ENCODE data around the gene FRMD5.
A peak's percentile ranks its signal among the peaks of the same experiment; 100 is the strongest.
"Not testable (repeated sequence)": the region's sequence is repeated elsewhere in the genome, so short reads cannot be mapped to it uniquely, and the experiment has no call there.

The FRMD5 gene

DNA sequence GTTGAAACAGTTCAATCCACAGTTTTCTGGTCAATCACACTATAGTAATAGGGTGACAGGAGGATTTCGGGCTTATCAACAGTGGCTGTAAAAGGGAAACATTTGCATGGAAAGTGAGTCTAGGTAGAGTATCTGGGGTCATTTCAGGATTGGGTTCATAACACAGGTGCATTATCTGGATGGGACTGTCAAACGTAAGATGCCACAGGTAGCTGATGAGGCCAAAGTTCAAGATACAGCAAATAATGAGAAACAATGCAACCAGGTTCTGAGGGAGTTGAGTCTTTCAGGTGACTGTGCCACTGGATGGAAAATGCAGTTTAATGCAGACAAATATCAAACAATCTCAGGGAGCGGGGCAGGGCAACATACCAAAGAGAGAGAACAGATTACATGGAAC is 306.0 kb downstream of the FRMD5 start:
- DNase-seq (ENCODE audit: low spot score), result no peak

DNA sequence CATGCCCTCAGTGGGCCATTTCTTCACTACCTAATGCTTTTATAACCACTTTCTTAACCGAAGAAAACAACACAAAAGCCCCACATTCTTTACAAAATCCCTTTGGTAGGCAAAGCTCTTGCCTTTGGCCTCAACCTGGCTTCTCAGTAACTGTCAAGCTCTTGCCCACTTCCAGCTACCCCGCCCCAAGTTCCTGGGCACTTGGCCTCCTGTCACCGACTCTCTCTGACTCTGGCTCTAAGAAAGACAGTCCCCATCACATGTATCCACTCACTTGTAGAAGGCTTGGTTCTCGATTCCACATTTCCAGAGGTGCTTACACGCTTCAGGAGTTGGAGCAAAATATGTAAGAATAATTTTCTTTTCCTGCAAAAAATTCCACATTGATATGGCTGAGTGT is 307.2 kb downstream of the FRMD5 start:
- DNase-seq (ENCODE audit: low spot score), result no peak

DNA sequence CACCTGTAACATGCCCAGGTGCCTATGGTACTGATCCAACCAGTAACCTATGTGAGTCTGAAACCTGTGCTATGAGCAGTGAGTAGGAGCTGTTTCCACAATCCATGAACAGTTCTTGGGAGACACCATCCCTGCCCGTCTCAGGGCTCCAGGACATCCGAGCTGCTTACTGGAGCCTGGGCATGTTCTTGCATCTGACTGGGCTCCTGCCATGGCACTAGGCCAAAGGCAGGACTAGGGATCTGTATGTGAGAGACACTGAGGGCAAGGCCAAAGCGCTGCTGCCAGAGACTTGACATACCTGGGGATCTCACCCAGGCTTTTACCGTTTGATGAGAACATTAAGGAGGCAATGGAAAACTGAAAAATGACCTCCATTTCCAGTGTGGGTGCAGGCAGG is 308.5 kb downstream of the FRMD5 start:
- no peak for DNase-seq (ENCODE audit: low spot score)

DNA sequence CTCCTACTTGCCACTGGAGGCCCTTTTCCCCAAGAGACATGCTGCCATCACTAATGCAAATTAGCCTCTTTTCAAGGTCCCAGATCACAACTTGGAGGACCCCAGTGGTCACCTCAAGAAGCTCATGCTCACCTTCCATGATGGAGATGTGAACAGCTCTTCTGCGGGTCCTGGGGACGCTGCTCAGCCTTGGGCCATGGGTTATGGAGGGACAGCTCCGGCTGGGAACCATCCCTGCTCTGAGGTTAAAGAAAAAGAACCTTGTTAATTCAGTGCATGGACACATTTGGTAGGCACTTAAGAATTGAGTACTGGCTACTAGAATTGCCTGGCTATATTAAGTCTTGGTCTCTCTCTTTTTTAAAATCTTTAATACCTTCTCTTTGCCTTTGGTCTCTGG is 311.5 kb downstream of the FRMD5 start:
- DNase-seq (ENCODE audit: low spot score), result no peak

DNA sequence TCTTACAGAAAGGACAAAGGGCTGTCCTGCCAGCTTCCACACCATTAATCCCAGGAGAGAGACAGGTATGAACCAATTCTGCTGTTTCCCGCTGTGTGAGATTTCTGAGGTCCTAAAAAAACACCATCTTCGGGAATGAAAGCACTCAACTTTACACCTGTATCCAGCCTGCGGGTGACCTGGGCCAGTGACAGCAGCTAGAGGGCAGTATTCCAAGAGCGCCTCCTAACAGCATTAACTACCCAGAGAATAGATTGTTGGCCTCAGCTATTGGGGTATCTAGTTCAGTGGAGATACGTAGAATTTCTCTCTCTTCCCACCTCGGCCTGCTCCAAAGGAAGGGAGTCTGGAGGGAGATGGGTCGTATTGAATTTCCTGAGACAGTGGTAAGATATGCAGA is 313.1 kb downstream of the FRMD5 start:
- no peak for DNase-seq (ENCODE audit: low spot score)

DNA sequence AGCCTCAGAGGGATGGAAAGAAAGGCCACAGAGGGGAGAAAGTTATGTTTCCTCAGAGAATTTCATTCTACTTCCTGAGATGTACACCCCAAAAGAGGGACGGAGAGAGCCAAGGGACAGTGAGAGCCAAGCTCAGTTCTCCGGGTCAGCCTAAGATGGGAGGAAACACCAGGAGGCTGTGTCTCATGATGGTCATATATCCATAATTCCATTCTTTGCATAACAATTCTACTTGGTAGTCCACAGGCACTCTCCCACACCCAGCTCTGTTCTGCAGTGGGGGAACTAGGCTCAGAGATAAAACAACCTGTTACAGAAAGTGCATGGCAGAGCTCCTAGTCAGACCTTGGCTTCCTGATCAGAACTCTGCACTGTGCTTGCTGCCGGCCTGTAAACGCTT is 313.8 kb downstream of the FRMD5 start:
- DNase-seq (ENCODE audit: low spot score), result no peak

DNA sequence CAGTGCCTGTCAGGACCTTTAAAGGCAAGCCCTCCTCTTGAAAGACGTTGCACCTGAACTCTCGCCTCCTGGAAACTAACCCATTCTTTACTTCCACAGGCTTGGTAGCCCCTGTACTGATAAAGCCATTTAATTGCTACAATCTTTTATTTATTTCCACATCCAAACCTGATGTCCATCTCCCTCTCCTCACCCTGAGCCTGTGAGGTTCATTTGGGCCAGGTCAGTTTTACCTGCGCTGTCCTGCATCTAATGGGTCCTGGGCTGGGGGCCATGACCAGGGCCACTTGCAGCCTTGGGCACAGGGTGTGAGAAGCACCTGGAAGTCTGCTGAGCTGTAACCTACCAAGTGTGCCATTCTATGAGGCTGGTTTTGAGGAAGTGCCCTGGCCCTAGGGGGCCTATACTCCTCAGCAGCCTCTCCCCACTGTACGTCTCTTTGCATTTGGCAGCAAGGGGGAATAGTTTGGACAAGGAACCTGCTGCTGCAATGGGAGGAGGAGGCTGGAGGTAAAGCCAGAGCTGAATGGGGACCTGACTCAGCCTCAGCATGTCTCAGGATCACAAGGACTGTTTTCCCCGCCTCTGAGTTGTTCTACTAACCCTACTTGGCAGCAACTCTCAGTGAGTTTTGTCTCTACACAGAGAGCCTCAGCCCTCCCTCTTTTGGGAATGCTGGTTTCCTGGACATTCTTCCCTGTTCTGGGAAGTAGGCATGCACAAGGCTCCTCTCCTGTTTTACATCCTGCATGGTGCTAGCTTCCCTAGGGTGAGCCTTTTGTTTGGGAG is 314.5 kb downstream of the FRMD5 start:
- no peak for DNase-seq (ENCODE audit: low spot score)

DNA sequence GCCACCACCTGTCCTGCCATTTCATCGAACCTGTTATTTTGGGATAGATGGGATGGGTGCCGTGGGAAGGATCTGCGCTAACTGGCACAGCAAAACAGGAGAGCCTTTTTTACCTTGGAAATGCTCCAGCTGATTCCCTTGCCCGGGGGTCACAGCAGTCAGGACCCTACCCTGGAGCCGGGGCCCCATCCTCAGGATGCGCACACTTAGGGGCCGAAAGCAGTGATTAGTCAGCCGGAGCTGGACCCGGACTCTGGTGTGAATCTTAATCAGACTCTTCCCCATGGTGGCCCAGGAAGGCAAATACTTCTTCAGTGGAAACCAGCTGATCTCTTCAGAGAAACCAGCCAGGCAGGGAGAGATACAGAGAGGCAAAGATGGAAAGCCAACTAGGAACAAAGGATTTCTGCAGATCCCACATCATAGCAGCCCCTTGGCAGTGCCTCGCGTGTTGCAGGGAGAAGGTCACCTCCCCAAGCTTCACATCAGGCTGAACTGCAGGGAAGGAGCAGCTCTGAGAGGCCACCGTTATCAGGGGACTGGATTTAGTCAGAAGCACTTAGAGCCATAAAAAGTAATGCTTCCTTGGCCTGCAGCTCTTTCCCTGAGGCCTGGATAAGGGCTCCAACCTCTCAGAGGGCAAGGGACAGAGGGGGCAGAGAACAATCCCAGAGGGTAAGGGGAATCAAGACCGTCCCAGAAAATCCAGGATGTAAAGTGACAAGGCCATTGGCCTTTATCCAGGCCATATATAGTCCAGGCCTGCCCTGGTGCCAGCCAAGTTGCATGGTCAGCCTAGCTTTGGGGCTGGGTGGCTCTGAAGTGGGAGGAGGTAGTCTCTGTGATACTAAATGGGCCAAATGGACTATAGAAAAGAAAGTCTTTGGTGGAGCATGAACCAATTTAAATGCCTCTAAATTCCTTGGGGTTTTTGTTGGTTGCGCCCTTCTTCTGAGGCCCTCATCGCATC is 315.4 kb downstream of the FRMD5 start:
- no peak for DNase-seq (ENCODE audit: low spot score)

DNA sequence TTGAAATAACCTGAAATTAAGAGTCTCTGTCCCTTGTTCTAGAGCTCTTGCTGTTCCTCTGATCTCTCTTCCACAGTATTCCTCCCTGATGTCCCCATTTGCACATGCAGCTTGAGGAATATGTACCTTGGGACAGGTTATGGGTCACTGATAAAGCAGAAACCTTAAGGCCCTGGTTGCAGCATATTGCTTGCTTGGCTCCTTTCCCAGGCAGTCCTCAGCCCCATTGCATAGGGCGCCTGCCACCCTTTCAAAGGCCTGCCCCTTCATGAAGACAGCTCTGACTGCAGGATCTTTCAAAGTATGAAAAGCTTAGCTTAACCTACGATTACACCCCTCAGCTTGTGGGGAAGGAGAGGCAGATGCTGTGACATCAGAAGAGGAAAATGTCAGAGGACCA is 316.6 kb downstream of the FRMD5 start:
- DNase-seq (ENCODE audit: low spot score), result no peak

DNA sequence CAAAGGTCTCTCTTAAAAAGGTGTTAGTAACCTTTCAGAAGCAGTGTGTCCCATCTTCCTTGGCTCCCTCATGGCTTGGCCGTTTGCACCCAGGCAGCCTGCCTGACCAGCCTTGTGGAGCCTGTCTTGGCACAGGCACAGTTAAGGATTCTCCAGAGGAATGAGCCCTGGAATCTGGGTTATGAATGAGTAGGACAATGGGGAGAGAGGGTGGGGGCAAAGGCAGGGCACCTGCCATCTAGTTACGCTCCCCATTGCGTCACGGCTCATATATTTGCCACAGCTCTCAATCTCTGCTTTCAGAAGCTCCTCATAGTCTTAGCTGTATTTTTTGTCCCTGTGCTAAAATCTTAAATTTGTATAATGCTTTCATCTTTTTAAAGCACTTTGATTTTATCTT is 317.7 kb downstream of the FRMD5 start:
- no peak for DNase-seq (ENCODE audit: low spot score)

DNA sequence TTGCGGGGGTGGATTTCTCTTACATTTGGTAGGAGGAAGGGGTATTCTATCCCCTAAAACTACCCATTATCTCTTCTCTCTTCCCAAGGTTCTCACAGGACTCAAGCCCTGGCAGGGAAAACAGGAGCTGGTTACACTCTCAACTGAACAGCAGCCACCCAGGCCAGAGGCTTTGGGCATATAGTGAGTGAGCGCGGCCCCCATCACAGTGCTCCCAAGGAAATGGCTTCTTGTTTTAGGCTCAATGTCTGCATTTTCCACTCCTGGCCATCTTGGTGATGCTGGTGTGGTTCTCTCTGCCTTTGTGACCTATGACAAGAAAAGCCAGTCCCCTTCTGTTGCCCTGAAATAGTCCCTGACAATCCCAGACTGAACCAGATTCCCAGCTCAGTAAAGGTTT is 318.2 kb downstream of the FRMD5 start:
- no peak for DNase-seq (ENCODE audit: low spot score)

DNA sequence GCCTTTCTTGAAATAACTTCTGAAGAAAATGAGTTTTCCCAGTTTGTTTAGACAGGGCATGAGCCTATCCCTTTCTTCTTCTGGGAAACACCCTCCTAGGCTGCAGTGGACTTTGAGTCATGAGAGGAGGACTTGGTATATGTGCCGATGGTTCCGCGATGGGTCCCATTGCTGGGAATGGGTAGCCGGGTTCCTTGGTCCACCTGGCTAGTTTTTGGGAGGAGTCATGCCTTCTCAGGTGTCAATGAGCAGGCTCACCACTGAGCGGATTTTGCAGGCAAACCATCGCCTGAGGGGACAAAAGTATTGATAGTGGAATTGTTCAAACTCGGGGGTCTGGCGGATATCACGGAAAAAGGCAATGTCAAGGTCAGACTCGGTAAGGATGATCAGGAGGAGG is 321.4 kb downstream of the FRMD5 start:
- no peak for DNase-seq (ENCODE audit: low spot score)

DNA sequence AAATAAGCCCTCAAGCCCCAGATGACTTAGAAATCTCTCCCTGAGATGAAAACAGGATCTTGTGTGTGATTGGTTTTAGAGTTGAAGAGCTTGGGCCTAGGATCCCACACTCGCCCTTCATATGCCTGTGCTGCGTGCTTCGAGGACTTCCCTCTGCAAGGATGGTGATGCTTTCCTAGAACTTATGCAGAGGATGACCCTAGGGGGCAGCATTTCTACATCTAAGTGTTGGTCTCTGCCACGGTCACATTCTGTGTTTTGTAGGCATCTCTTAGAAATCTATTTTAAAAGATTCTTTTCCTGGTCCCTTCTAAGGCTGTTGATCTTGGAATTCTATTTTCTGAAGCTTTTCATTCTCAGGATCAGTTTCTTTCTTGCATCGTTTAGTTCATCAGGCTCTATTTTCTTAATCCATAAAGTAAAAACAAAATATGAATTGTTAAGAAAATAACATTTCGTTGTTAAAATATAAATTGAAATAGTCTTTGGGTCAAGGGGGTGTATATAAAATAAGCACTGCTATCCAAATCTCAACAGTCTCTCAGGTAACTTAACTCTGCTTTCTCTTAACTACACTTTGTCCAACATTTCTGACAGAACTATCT is 322.6 kb downstream of the FRMD5 start:
- DNase-seq (ENCODE audit: low spot score), result peak; percentile 69

DNA sequence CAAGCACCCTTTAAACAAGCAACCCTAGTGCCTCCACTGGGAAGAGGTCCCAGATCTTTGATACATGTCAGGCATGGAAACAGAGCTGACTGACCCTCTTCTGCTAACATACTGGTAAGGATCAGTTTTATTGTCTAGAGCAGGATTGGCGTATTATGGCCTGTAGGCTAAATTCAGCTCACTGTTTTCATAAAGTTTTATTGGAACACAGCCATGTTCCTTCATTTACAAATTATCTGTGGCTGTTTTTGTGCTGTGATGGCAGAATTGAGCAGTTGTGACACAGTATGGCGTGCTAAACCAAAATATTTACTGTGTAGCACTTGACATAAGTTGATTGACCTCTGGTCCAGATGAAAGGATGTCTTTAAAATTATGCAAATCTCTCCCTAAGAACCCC is 323.2 kb downstream of the FRMD5 start:
- DNase-seq (ENCODE audit: low spot score), result no peak

DNA sequence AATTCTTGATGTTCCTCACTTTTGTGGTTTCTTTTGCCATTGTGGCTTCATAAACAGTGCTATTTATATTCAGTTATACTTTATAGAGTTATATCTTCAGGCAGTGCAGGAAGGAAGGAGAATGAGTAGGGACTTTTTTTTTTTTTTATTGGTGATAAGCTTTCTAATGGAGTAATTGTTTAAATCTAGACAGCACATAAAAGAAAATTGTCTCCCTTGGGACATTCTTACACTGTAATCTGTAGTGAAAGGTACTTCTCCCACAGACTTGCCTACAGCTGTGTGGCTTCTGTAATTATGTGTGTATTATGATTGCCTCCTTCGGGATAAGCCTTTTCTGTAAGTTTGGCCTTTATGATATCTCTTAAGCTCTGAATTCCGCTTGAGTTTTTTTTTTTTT is 326.7 kb downstream of the FRMD5 start:
- DNase-seq (ENCODE audit: low spot score), result no peak

DNA sequence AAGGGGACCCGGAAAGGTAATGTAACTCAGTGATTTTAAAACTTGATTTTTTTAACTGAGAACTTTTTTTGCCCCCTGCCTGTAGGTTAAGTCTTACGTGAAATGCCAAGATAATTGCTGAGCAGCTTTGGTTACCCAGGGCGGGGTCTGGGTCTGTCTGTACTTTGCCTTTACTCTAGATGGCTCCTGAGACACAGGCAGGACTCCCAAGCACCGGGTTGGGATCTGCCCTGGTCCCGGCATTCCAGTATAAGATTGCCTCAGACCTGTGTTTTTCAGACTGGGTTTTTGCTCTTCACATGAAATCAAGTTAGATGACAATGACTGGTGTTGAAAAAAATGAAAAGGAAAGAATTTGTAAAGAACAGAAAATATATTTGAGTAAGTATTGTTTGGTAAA is 328.0 kb downstream of the FRMD5 start:
- no peak for DNase-seq (ENCODE audit: low spot score)

DNA sequence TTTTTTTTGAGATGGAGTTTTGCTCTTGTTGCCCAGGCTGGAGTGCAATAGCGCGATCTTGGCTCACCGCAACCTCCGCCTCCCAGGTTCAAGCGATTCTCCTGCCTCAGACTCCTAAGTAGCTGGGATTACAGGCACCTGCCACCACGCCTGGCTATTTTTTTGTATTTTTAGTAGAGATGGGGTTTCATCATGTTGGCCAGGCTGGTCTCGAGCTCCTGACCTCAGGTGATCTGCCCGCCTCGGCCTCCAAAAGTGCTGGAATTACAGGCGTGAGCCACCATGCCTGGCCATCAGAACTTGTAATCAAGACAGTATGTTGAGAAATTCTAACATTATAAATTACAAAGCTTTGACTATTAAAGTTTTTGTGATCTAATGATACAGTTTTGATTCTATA is 328.4 kb downstream of the FRMD5 start:
- DNase-seq (ENCODE audit: low spot score), result not testable (repeated sequence)

DNA sequence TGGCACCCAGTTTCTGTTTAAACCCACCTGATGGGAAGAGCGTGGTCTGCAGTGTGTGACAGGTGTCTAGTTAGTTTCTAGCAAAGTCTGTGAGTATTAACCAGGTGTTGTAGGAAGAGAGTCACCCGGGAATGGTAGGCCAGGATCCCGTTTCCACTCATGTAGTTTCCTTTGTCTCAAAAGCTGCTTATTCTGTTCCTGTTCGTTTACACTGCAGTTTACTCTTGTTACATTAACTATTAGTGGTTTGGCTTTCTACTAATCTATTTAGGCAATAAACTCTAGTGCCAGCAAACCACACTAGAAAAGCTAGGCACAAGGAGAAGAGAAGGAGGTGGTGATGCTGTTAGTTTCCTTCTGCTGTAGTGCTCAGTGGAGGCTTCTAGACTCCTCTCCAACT is 335.5 kb downstream of the FRMD5 start:
- no peak for DNase-seq (ENCODE audit: low spot score)

DNA sequence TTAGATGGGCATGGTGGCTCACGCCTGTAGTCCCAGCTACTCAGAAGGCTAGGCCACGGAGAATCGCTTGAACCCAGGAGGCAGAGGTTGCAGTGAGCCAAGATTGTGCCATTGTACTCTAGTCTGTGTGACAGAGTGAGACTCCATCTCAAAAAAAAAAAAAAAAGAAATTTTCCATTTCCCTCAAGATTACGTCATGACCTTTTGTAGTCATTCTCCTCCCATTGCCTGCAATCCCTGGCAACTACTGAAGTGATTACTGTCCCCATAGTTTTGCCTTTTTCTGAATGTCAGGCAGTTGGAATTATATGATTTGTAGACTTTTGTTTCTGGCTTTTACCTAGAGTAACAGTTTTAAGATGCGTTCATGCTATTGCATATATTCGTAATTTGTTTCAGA is 340.3 kb downstream of the FRMD5 start:
- DNase-seq (ENCODE audit: low spot score), result no peak

DNA sequence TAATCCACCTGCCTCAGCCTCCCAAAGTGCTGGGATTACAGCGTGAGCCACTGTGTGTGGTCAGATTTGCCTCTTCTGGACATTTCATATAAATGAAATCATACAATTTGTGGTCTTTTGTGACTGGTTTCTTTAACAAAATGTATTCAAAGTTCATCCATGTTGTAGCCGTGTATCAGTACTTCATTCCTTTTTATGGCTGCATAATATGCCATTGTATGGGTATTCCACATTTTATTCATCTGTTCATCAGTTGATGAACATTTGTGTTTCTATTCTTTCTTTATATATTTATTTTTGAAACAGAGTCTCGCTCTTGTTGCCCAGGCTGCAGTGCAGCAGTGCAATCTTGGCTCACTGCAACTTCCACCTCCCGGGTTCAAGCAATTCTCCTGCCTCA is 342.5 kb downstream of the FRMD5 start:
- DNase-seq (ENCODE audit: low spot score), result no peak

DNA sequence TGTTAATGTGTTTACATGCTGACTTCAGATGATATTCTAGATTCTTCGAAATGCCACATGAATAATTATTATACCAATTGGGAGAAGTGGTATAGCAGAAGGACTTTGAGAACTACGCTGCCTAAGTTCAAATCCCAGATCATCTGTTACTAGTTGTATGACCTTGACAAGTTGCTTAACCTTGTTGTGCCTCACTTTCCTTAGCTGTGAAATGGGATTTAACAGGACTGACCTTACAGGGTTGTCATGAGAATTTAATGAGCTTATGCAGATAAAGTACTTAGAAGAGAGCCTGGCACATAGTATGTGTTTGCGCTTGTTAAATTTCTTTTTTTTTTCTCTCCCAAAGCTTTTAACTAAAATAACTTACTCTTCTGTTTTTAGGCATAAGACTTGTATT is 343.8 kb downstream of the FRMD5 start:
- no peak for DNase-seq (ENCODE audit: low spot score)

DNA sequence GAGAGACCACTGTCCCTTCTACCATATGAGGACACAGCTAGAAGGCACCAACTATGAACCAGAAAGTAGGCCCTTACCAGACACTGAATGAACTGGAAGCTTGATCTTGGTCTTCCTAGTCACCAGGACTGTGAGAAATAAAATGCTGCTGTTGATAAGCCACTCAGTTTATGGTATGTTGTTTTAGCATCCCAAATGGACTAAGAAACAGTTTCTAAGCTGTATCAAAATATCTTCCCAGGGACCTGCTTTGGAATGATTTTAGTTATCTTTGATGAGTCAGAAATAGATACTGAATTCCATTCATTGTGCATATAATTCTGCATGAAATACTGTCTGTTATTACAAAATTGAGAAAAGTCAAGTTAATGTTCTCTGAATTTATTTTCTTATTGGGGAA is 349.6 kb downstream of the FRMD5 start:
- no peak for DNase-seq (ENCODE audit: low spot score)

DNA sequence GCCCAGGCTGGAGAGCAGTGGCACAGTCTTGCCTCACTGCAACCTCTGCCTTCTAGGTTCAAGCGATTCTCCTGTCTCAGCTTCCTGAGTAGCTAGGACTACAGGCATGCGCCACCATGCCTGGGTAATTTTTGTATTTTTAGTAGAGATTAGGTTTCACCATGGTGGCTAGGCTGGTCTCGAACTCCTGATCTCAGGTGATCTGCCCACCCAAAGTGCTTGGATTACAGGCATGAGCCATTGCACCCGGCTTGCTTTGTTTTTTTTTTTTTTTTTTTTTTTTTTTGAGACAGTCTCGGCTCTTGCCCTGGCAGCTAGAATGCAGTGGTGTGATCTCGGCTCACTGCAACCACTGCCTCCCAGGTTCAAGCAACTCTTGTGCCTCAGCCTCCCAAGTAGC is 362.6 kb downstream of the FRMD5 start:
- DNase-seq (ENCODE audit: low spot score), result not testable (repeated sequence)
